Adrenal gland (tissue), 5 donors: Measurements from ENCODE around the gene OBSL1.

ENCODE experiments used
- POLR2A ChIP-seq, 2 donors: fragments of 450-650 bp; IDR thresholded peaks; one replicate each; pipeline ENCODE4 v1.6.1; 2017; ENCODE audit warnings: antibody characterized with exemption in 2 of 2, mild to moderate bottlenecking in 2 of 2, moderate library complexity in 1 of 2
- TF ChIP-seq, protein P1 (sequence below), 6 experiments: fragments of 450-650 bp in 4 of 6; fragments of 200-600 bp in 2 of 6; sonication (generic) in 1 of 6; IDR thresholded peaks; 1 replicate in 5 of 6; 2 replicates in 1 of 6; pipeline versions ENCODE4 v1.5.1 to v1.8.0; 2016 to 2021; ENCODE audit warnings: antibody characterized with exemption in 6 of 6, mild to moderate bottlenecking in 2 of 6, moderate library complexity in 1 of 6
- donor health status: DM: no; HTN: no; CAD: no.

DNA sequence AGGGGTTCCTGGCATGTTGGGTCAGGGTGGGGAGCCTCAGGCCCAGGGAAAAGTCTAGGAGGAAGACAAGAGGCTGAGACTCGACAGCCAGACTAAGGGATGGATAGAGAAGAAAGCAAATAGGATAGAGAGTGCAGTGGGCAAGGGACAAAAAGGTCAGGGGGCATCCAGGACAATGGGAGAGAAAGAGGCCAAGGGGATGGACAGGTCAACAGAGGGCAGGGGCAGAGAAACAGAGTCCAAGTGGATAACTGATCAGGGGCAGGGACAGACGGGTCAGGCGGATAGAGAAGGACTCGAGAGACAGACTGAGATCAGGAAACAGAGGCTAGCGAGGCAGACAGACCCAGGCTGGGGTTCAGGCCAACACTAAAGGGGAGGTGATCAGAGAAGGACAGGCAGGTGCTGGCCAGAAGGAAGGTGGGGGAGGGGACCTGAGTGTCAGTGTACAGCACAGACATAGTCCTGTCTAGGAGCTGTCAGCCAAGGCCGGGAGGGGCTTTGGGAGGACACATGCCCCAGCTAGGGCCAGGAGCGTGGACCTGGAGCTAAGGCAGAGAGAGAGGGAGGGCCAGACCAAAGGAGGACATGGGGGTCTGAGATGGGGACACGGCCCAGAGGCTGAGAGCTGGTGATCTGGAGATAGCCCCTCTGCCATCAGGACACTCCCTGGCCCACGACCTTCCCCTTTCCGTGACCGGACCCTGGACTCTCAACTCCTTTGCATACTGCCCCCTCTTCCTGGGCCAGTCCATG is 44.8 kb downstream of the OBSL1 start:
- TF ChIP-seq, protein P1, sequence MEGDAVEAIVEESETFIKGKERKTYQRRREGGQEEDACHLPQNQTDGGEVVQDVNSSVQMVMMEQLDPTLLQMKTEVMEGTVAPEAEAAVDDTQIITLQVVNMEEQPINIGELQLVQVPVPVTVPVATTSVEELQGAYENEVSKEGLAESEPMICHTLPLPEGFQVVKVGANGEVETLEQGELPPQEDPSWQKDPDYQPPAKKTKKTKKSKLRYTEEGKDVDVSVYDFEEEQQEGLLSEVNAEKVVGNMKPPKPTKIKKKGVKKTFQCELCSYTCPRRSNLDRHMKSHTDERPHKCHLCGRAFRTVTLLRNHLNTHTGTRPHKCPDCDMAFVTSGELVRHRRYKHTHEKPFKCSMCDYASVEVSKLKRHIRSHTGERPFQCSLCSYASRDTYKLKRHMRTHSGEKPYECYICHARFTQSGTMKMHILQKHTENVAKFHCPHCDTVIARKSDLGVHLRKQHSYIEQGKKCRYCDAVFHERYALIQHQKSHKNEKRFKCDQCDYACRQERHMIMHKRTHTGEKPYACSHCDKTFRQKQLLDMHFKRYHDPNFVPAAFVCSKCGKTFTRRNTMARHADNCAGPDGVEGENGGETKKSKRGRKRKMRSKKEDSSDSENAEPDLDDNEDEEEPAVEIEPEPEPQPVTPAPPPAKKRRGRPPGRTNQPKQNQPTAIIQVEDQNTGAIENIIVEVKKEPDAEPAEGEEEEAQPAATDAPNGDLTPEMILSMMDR (IDR thresholded peaks at IDR 0.05), result no peak
- TF ChIP-seq POLR2A (IDR thresholded peaks at IDR 0.05), result no peak
